Measurements from ENCODE around the gene DBH. TPM values are rescaled to one million over a fixed set of nuclear protein-coding genes. Genes with fewer than 3 reads are reported as not detected.
"Not testable (repeated sequence)": the region's sequence is repeated elsewhere in the genome, so short reads cannot be mapped to it uniquely, and the experiment has no call there.

DBH gene
- polyA plus RNA-seq, 12 donors: 0.39 to 1.0 (median 0.59) TPM; not detected in 2

DNA sequence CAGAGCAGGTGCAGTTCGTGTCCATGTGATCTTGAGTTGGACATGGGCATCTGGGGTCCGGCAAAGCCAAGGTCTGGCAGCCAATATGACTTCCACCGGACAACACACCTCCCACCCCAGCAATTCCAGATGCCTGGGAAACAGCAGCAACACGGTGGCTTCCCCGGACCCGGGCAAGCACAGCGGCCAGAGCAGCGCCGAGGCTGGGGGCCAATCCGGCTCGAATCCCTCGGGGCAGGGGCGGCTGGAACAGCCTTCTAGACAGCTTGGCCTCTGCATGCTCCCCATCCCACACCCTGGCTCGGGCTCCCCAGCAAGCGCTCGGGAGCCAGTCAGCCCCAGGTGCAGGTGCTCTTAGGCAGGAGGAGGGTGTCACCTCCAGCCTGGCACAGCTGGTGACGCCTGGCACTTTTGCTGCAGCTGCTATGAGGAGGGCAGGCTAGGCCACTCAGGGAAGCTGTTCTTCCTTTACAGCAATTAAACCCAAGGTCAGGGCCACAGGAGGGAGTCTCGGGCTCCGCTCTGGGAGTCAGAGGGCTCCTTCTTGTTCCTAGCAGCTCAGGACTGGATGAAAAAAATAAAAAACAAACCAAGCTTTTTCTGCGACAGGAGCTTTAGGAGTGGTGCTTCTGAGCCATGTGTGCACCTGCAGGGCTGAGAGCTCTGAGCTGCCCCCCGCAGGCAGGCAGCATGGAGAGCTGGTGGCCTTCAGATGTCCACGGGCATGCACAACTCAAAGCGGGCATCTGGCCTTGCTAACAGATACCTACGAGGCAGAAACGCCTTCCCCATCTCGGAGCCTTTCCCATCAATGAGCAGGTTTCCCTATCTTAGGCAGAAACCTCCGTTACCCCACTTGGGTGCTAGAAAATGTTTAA is 28.2 kb downstream of the DBH start:
- DNase-seq: no peak

DNA sequence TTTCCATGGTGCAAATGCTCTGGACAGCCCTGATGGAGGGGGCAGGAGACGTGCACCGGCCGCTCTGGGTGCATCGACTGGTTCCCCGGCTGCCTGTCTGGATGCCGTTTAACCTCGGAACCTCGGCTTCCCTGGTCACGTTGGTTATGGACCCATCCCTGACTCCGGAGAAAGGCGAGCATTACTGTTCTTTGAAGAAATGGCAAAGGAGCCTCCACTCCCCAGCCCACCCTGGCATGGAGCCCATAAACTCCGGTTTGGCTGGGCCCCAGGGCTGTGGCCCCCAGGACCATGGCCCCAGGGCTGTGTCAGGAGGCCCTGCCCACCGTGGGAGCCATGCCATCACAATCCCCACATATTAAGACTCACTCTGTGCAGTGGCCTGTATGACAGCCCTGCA is 28.9 kb downstream of the DBH start:
- DNase-seq: no peak

GRCh38 chr9:133665535-133665934 is 29.4 kb downstream of the DBH start:
- DNase-seq: no peak

DNA sequence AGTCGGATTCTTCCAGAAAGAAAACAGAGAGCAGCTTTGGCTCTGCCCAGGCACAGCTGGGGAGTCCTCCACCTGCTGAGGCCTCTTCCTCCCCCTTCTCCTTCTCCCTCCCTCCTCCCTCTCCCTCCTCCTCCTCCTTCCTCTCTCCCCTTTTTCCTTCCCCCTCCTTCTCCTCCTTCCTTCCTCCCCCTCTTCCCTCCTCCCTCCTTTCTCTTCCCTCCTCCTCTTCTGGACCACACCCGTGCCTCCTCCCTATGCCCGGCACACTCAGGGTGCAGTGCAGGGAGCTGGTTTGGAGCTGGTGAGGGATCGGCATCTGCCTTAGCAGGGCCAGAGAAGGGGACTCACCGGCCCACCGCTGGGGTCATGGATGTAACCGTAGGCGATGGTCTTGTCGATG is 30.2 kb downstream of the DBH start:
- DNase-seq: no peak

DNA sequence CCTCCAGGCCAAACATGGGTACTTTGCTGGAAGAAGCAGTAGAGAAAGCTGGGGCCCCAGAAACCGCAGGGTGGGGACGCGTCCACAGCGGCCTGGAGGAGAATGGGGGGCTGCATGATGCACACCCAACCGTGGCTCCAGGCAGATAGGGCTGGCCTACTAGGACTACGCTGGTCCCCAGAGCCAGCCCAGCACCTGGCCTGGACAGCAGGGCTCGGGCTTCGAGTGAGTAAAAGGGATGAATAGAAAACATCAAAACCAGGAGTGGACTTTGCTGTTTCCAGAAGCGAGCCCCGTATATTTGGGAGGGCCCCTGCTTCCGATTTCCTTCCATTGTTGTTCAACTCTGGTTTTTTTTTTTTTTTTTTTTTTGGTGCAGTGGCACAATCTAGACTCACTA is 30.7 kb downstream of the DBH start:
- no peak for DNase-seq

- DNase-seq: no peak
These were observed 31.7 kb downstream of the DBH start for GRCh38 chr9:133667759-133668450.

GRCh38 chr9:133669182-133669801 is 33.1 kb downstream of the DBH start:
- no peak for DNase-seq

- DNase-seq: no peak
These were observed 34.3 kb downstream of the DBH start for GRCh38 chr9:133670466-133670865.

DNA sequence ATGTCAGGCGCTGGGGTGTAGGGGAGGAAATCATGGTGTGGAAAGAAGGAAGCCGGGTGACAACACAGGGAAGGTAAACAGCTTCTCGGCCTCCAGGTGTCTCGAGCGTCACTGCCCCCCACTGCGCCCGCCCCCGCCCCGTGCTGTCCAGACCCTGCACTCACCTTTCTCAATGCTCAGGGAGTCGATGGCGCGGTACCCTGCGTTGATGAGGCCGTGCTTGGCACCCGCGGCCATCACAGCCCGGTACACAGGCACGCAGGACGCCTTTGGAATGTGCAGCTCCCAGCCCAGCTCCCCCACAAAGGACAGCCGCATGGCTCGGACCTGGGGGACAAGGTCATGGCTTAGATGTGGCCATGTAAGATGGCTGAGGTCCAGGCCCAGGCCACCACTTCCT is 35.2 kb downstream of the DBH start:
- no peak for DNase-seq

GRCh38 chr9:133672503-133673257 is 36.5 kb downstream of the DBH start:
- DNase-seq: no peak

- DNase-seq: no peak
These were observed 37.1 kb downstream of the DBH start for GRCh38 chr9:133673258-133673655.

- no peak for DNase-seq
These were observed 37.9 kb downstream of the DBH start for GRCh38 chr9:133674091-133674490.

DNA sequence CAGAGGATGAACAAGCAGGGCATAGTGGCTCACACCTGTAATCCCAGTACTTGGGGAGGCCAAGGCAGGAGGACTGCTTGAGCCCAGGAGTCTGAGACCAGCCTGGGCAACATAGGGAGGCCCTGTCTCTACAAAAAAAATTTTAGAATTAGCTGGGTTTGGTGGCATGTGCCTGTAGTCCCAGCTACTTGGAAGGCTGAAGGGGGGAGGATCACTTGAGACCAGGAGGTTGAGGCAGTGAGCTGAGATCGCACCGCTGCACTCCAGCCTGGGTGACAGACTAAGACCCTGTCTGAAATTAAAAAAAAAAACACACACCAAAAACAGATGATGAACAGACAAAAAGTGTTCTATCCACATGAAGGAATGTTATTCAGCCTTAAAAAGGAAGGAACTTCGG is 39.6 kb downstream of the DBH start:
- not testable (repeated sequence) for DNase-seq

DNA sequence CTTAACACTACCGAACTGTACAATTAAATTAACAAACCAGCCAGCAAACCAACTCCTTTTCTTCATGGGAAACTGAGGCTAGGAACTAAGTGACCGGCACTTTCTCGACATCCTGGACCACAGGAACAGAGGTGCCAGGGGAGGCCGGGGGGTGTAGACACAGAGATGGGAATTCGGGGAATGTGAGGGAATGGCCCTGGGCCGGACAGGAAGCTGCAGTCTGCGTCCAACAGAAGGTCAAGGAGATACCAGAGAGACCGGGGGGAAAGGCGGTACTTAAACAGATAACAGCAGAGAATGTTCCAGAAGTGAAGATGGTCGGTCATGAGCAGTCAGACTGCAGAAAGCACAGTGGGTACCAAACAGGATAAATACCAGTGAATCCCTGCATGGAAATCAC is 40.3 kb downstream of the DBH start:
- DNase-seq: no peak

- no peak for DNase-seq
These were observed 41.2 kb downstream of the DBH start for GRCh38 chr9:133677126-133678010.

DNA sequence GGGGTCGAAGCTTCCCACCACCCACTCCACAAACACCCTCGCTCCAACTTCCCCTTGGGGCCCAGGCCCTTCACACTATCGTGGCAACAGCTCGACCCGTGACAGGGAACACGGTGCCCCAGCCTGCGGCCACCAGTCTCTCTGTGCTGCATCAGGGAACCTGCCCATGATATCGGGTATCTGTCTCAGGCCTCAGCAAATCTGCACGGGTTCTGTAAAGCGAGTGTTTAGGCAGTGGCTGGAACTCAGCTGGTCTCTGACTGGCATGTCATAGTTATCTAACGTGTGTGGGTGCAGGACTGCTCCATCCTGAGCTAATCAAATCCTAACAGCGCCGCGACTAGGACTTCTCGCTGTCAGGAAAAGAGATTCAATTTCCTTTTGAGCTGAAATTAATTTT is 42.9 kb downstream of the DBH start:
- DNase-seq: no peak

DNA sequence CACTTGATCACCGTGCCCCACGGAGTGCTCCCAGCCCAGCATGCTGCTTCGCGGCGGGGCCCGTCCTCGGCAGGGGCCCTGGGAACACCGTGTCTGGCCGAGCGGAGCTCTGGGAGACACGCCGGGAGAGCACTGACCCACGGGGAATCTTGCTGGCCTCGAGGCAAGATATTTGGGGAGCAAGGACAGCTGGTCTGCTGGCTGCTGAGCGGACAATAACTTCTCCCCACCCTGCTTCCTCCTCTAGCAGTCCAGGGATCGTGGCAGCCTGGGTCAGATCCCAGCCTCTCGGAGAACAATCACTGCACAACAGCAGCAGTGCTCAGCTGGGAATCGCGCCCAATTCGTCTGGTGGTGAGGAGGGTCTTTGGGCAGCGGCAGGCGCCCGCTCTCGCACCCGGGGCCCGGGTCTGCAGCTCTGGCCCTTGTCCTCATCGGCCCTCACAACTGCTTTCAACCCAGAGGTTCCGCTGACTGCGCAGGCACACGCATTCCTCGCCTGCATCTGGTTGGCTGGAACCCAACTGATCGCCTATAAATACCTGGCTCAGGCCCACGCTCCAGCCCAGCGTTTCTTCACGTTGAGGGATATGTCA is 43.4 kb downstream of the DBH start:
- peak; percentile 82 for DNase-seq

- DNase-seq: no peak
These were observed 44.2 kb downstream of the DBH start for GRCh38 chr9:133680250-133680975.

DNA sequence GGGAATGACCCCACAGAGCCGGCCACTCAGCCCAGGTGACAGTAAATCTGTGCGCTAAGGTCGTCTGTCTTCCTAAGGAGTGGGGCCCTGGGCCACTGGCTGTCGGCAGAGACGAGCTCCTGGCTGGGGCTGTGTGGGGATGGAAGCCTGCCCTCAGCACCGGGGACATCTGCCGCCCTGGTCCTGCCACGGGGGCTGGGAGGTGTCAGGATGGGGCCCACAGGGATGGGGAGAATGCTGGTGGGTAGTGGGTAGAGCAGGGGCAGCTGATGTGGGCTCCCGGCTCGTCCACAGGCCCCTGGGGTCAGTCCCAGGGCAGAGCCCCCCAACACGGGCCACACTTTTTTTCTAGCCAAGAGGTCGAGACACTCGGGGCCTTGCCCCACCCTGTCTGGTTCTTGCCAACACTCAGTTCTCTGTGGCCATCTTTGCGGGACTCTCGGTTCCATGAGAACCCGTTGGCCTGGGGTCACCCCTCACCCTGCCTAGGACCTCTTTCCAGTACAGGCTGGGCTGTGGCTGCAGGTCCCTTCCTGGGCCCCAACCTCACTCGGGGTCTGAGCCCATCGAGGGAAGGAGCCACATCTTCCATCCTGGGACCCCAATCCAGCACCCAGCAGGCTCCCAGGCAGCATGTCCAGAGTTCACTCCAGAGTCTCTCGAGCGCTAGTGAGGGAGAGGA is 45.0 kb downstream of the DBH start:
- DNase-seq: no peak
